Osteocyte (in vitro differentiated cells): ENCODE measurements around the gene CDH4. TPM values are rescaled to one million over a fixed set of nuclear protein-coding genes. Genes with fewer than 3 reads are reported as not detected.

Experiments
- DNase-seq: peaks from one replicate; pipeline ENCODE4 v3.0.0; 2021; ENCODE audit warnings: mixed read lengths; ENCODE audit not compliant: unreplicated experiment; ENCODE audit errors: extremely low spot score
- H3K27ac Mint-ChIP-seq: one replicate; pipeline ENCODE4 v1.8.0; 2021; ENCODE audit warnings: mild to moderate bottlenecking, mixed read lengths; ENCODE audit not compliant: unreplicated experiment
- H3K27me3 Mint-ChIP-seq: one replicate; pipeline ENCODE4 v1.8.0; 2021; ENCODE audit warnings: mixed read lengths; ENCODE audit not compliant: unreplicated experiment
- H3K36me3 Mint-ChIP-seq: one replicate; pipeline ENCODE4 v1.8.0; 2021; ENCODE audit warnings: mixed read lengths; ENCODE audit not compliant: unreplicated experiment
- H3K4me1 Mint-ChIP-seq: one replicate; pipeline ENCODE4 v1.8.0; 2021; ENCODE audit warnings: mixed read lengths; ENCODE audit not compliant: unreplicated experiment
- H3K4me3 Mint-ChIP-seq: one replicate; pipeline ENCODE4 v1.8.0; 2021; ENCODE audit warnings: mild to moderate bottlenecking, moderate library complexity, mixed read lengths; ENCODE audit not compliant: unreplicated experiment
- H3K9me3 Mint-ChIP-seq: one replicate; pipeline ENCODE4 v1.8.0; 2021; ENCODE audit warnings: mixed read lengths; ENCODE audit not compliant: unreplicated experiment
- total RNA-seq: library from RNA; stranded (reverse); gene quantifications from 2 replicates; pipeline ENCODE4 v1.2.1, GENCODE V29; 2021
- TF ChIP-seq, protein P1 (sequence below): fragments of 200-600 bp; sonication (generic); IDR thresholded peaks from 2 replicates; pipeline ENCODE4 v1.5.0; 2021; ENCODE audit warnings: antibody characterized with exemption, mild to moderate bottlenecking, moderate library complexity

CDH4 gene
- total RNA-seq, 1 donor from 2014 or later = 1.3 TPM

DNA sequence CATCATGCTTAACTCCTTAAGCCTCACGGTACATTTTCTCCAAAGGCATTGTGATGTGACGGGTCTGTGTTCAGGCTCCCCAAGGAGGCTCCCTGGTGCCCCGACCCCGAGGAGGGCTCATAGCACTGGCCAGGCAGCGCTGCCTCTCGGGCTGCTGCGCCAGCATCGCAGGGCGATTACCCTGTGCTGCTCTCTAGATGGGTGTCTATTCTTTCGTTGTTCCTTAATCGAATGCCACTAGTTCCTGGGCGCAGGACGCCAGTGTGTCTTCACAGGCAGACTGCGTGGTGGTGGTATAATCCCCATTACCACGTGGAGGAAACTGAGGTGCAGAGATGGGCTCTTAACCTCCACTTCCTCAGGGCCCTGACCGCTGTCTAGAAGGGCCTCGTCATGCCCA, 267.4 kb downstream of the CDH4 start:
- Mint-ChIP-seq H3K4me1 (peaks cover 8% of the 10 kb centered on the region), H3K27me3 (peaks cover 4% of the 10 kb centered on the region), H3K36me3 (no peaks in the 10 kb centered on the region), H3K9me3 (no peaks in the 10 kb centered on the region), H3K4me3 (no peak overlapping the region), H3K27ac (no peak overlapping the region)
- DNase-seq = no peak
- TF ChIP-seq, protein P1, sequence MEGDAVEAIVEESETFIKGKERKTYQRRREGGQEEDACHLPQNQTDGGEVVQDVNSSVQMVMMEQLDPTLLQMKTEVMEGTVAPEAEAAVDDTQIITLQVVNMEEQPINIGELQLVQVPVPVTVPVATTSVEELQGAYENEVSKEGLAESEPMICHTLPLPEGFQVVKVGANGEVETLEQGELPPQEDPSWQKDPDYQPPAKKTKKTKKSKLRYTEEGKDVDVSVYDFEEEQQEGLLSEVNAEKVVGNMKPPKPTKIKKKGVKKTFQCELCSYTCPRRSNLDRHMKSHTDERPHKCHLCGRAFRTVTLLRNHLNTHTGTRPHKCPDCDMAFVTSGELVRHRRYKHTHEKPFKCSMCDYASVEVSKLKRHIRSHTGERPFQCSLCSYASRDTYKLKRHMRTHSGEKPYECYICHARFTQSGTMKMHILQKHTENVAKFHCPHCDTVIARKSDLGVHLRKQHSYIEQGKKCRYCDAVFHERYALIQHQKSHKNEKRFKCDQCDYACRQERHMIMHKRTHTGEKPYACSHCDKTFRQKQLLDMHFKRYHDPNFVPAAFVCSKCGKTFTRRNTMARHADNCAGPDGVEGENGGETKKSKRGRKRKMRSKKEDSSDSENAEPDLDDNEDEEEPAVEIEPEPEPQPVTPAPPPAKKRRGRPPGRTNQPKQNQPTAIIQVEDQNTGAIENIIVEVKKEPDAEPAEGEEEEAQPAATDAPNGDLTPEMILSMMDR = no peak

DNA sequence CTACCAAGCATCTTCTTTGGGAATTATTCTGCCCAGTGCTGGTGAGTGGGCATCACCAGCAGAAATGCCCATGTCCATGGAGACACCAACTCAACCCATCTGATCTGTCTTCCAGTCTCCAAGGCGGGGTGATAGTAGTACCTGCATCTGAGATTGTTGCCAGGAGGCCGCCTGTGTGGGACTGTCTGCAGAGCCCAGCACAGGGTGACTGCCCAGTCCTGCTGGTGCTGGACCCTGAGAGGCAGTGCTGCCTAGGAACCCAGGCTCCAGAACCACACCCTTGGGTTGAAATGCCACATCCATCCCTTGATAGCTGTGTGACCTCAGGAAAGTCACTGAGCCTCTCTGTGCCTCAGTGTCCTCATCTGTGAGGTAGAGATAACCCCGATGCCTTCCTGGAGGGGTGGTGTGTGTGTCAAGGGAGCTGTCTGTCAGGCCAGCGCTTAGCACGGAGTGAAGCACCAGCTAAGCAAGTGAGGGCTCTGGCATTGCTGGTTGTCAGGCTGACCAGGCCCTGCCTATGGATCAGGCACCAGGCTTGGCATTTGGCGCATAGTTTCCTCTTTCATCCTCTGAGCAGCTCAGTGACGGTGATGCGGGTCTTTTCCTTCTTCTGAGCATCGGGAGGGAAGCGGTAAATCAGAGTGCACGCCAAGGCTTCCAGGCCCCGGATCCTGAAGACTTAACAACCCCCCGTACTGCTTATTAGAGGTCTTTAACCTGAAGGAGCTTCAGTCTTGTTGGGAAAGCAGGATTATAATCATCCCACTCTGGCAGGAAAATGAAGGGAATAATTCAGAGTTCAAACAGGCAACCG, 268.2 kb downstream of the CDH4 start:
- no peaks in the 10 kb centered on the region for H3K9me3 Mint-ChIP-seq
- peaks cover 8% of the 10 kb centered on the region for H3K4me1 Mint-ChIP-seq
- no peaks in the 10 kb centered on the region for H3K36me3 Mint-ChIP-seq
- H3K27ac Mint-ChIP-seq = no peak overlapping the region
- H3K4me3 Mint-ChIP-seq = no peak overlapping the region
- H3K27me3 Mint-ChIP-seq = peaks cover 4% of the 10 kb centered on the region
- TF ChIP-seq, protein P1 = no peak
- no peak for DNase-seq

DNA sequence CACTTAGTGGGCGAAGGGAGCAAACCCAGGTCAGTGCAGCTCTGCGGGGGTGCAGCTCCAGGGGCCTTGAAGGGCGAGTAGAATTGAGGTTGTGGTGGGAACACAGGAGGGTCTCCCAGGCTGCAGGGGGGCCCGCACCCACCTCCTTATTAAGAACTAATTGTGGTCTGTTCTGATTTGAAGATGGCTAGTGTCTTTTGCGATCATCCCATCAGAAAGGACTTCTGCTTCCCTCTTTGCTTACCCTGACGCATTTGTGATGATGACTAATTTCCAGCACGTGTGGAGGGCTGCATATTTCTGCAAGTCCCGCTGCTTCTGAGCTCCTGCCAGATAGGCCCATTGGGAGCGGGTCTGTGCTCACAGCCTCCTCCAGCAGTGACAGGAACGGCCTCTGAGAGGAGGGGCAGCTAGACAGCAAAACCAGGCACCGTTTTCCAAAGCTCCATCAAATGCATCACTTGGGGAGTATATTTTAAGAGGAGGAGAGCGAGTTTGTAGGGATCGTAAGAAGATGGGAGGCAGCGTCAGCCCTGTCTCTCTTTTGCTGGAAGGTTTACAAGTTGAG, 268.9 kb downstream of the CDH4 start:
- Mint-ChIP-seq H3K27ac (no peak overlapping the region), H3K36me3 (no peaks in the 10 kb centered on the region), H3K4me1 (peaks cover 8% of the 10 kb centered on the region), H3K4me3 (no peak overlapping the region), H3K9me3 (no peaks in the 10 kb centered on the region), H3K27me3 (peaks cover 4% of the 10 kb centered on the region)
- DNase-seq = no peak
- TF ChIP-seq, protein P1 = no peak

DNA sequence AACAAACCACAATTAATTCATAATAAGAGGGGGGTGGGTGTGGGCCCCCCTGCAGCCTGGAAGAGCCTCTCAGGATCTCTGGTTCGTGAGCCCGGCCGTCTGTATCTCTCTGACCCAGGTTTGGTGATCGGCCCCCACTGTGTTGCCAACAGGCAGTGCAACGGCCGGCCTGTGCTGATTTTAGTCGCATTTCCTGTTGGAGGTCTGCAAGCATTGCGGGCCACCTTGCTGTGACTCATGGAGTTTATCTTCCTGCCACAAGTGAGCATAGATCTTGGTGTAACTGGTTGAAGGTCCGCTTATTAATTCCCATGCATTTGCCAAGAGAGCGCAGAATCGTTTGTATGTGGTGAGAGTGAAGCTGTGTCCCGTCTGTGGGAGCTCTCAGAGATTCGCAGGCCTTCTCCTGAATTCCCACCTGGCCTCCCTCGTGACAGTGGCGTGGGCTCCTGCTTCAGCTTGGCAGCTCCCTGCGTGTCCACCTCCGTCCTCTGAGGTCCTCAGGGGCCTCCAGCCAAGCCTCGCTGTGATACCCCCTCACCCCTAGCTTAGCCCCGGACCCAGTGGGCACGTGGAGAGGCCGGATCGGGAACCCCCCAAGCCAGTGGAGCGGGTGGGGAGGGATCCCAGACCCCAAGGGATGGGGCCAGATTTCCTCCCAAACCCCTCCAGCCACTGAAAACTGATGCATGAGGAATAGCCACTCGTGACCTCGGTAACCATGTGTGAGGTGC, 269.8 kb downstream of the CDH4 start:
- H3K27me3 Mint-ChIP-seq = peaks cover 2% of the 10 kb centered on the region
- H3K36me3 Mint-ChIP-seq = no peaks in the 10 kb centered on the region
- H3K4me3 Mint-ChIP-seq = no peak overlapping the region
- TF ChIP-seq, protein P1 = no peak
- DNase-seq = no peak
- H3K4me1 Mint-ChIP-seq = peaks cover 8% of the 10 kb centered on the region
- H3K27ac Mint-ChIP-seq = no peak overlapping the region
- H3K9me3 Mint-ChIP-seq = no peaks in the 10 kb centered on the region
